ENCODE results near the gene OGN. TPM values are rescaled to one million over a fixed set of nuclear protein-coding genes. Genes with fewer than 3 reads are reported as not detected.

Gene OGN
- polyA plus RNA-seq, 1 donor (not counting 4 experiments of a cell fraction or from before 2014, with no cell fraction given) = not detected

DNA sequence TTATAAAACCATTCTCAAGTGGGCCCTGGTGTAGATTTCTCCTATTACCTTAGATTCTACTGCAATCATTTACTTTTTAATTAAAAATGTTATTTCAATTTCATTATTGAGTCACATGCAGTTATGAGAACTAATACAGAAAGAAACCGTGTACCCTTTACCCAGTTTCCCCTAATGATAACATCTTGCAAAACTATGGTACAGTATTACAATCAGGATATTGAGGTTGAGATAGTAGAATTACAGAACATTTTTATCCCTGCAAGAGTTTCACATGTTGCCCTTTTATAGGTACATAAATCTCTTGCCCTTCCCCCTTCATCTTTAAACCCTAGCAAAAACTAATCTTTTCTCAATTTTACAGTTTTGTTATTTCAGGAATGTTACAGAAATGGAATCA is 30.9 kb upstream of the OGN start:
- no peak overlapping the region for H3K9ac ChIP-seq (ENCODE audit: control insufficient read depth, extremely low read depth, insufficient read depth, low read length)
- FAIRE-seq (no peak), DNase-seq (ENCODE audit: low read depth, low spot score) (no peak)
- H3K27ac ChIP-seq (ENCODE audit: control insufficient read depth, insufficient read depth, low read length) = no peak overlapping the region
- H3K79me2 ChIP-seq (ENCODE audit: control insufficient read depth, insufficient read depth, low read length) = no peaks in the 10 kb centered on the region
- dilution Hi-C loops (cut with MboI; ENCODE audit: extremely low pct_ligation_motif_present, low sequenced_read_pairs) = no loop called here
- H3K4me3 ChIP-seq (ENCODE audit: control insufficient read depth in 2 of 3, extremely low read depth in 1 of 3, insufficient read depth in 2 of 3, low read depth in 1 of 3, low read length in 3 of 3) = no peak overlapping the region
- H3K4me1 ChIP-seq (ENCODE audit: control insufficient read depth, extremely low read depth, insufficient read depth, low read length) = no peaks in the 10 kb centered on the region
- no peaks in the 10 kb centered on the region for H3K9me1 ChIP-seq (ENCODE audit: control insufficient read depth, extremely low read depth, insufficient read depth, low read length)
- H3K9me3 ChIP-seq (ENCODE audit: control insufficient read depth, low read depth, low read length) = no peaks in the 10 kb centered on the region
- H3K4me2 ChIP-seq (ENCODE audit: control insufficient read depth, extremely low read depth, insufficient read depth, low read depth, low read length) = no peak overlapping the region
- no peaks in the 10 kb centered on the region for H3K27me3 ChIP-seq (ENCODE audit: control insufficient read depth, extremely low read depth, insufficient read depth, low read length)
- no peaks in the 10 kb centered on the region for H4K20me1 ChIP-seq (ENCODE audit: control insufficient read depth, extremely low read depth, insufficient read depth, low read length)
- TF ChIP-seq, protein P1, sequence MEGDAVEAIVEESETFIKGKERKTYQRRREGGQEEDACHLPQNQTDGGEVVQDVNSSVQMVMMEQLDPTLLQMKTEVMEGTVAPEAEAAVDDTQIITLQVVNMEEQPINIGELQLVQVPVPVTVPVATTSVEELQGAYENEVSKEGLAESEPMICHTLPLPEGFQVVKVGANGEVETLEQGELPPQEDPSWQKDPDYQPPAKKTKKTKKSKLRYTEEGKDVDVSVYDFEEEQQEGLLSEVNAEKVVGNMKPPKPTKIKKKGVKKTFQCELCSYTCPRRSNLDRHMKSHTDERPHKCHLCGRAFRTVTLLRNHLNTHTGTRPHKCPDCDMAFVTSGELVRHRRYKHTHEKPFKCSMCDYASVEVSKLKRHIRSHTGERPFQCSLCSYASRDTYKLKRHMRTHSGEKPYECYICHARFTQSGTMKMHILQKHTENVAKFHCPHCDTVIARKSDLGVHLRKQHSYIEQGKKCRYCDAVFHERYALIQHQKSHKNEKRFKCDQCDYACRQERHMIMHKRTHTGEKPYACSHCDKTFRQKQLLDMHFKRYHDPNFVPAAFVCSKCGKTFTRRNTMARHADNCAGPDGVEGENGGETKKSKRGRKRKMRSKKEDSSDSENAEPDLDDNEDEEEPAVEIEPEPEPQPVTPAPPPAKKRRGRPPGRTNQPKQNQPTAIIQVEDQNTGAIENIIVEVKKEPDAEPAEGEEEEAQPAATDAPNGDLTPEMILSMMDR (optimal IDR thresholded peaks at IDR 0.05 in 1 of 3, IDR thresholded peaks at IDR 0.05 in 1 of 3, conservative IDR thresholded peaks at IDR 0.05 in 1 of 3; ENCODE audit: extremely low read depth in 1 of 3, insufficient read depth in 2 of 3, low read length in 3 of 3) = no peak
- TF ChIP-seq EZH2 (IDR thresholded peaks at IDR 0.05; ENCODE audit: low read length) = no peak
- no peak overlapping the region for H2AFZ ChIP-seq (ENCODE audit: control insufficient read depth, low read length)
- no peaks in the 10 kb centered on the region for H3K36me3 ChIP-seq (ENCODE audit: control insufficient read depth in 2 of 2, extremely low read depth in 1 of 2, insufficient read depth in 2 of 2, low read length in 2 of 2)

DNA sequence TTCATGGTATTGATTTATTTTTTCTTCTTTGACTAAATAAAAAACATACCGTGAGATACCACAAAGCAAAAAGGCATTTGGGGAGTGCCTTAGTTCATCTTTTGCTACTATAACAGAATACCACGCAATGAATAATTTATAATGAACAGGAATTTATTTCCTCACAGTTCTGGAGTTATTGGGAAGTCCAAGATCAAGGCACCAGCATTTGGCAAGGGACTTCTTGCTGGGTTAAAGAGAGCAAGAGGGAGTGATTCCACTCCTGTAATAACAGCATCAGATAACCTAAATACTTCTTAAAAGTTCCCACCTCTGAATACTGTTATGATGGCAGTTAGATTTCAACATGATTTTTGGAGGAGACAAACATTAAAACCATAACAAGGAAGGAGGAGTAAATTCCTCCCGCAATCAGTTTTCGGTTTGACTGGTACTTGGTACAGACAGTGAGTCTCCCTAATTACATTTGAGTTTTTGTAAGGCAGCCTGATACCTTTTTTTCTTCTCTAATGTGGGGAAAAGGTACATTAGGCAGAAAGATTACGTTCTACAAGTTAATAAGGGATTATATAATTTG is 28.7 kb upstream of the OGN start:
- no peak for FAIRE-seq

More for the DNA sequence above, 28.7 kb upstream of the OGN start:
- H3K27ac ChIP-seq (ENCODE audit: control insufficient read depth, insufficient read depth, low read length) = no peak overlapping the region
- dilution Hi-C loops (cut with MboI; ENCODE audit: extremely low pct_ligation_motif_present, low sequenced_read_pairs) = no loop called here
- no peaks in the 10 kb centered on the region for H3K9me3 ChIP-seq (ENCODE audit: control insufficient read depth, low read depth, low read length)
- H4K20me1 ChIP-seq (ENCODE audit: control insufficient read depth, extremely low read depth, insufficient read depth, low read length) = no peaks in the 10 kb centered on the region
- H3K9me1 ChIP-seq (ENCODE audit: control insufficient read depth, extremely low read depth, insufficient read depth, low read length) = no peaks in the 10 kb centered on the region
- no peaks in the 10 kb centered on the region for H3K79me2 ChIP-seq (ENCODE audit: control insufficient read depth, insufficient read depth, low read length)
- no peak overlapping the region for H3K9ac ChIP-seq (ENCODE audit: control insufficient read depth, extremely low read depth, insufficient read depth, low read length)
- no peak overlapping the region for H3K4me2 ChIP-seq (ENCODE audit: control insufficient read depth, extremely low read depth, insufficient read depth, low read depth, low read length)
- H2AFZ ChIP-seq (ENCODE audit: control insufficient read depth, low read length) = no peak overlapping the region
- no peak for TF ChIP-seq EZH2 (IDR thresholded peaks at IDR 0.05; ENCODE audit: low read length)
- TF ChIP-seq, protein P1 (optimal IDR thresholded peaks at IDR 0.05 in 1 of 3, IDR thresholded peaks at IDR 0.05 in 1 of 3, conservative IDR thresholded peaks at IDR 0.05 in 1 of 3; ENCODE audit: extremely low read depth in 1 of 3, insufficient read depth in 2 of 3, low read length in 3 of 3) = no peak
- no peak overlapping the region for H3K4me3 ChIP-seq (ENCODE audit: control insufficient read depth in 2 of 3, extremely low read depth in 1 of 3, insufficient read depth in 2 of 3, low read depth in 1 of 3, low read length in 3 of 3)
- no peak for DNase-seq (ENCODE audit: low read depth, low spot score)
- H3K4me1 ChIP-seq (ENCODE audit: control insufficient read depth, extremely low read depth, insufficient read depth, low read length) = no peaks in the 10 kb centered on the region
- no peaks in the 10 kb centered on the region for H3K36me3 ChIP-seq (ENCODE audit: control insufficient read depth in 2 of 2, extremely low read depth in 1 of 2, insufficient read depth in 2 of 2, low read length in 2 of 2)
- no peaks in the 10 kb centered on the region for H3K27me3 ChIP-seq (ENCODE audit: control insufficient read depth, extremely low read depth, insufficient read depth, low read length)
